Stimulated activated naive CD8-positive, alpha-beta T cell treated with anti-CD3 and anti-CD28 coated beads, Interleukin-15, Interleukin-2, amounts not matched to agents 100 ng/mL and 50 ng/mL, for 24 hours (primary cell): ENCODE results near the gene VTN.

ENCODE experiments used
- H3K27ac Mint-ChIP-seq: one replicate; pipeline ENCODE4 v1.8.0; 2021; ENCODE audit warnings: mild to moderate bottlenecking, mixed read lengths
- H3K27me3 Mint-ChIP-seq: one replicate; pipeline ENCODE4 v1.8.0; 2021; ENCODE audit warnings: mixed read lengths
- H3K36me3 Mint-ChIP-seq: one replicate; pipeline ENCODE4 v1.8.0; 2021; ENCODE audit warnings: low read depth, mixed read lengths
- H3K4me1 Mint-ChIP-seq: one replicate; pipeline ENCODE4 v1.8.0; 2021; ENCODE audit warnings: low read depth, mixed read lengths
- H3K4me3 Mint-ChIP-seq: one replicate; pipeline ENCODE4 v1.8.0; 2021; ENCODE audit warnings: mild to moderate bottlenecking, mixed read lengths
- H3K9me3 Mint-ChIP-seq: one replicate; pipeline ENCODE4 v1.8.0; 2021; ENCODE audit warnings: mixed read lengths

Gene VTN

DNA sequence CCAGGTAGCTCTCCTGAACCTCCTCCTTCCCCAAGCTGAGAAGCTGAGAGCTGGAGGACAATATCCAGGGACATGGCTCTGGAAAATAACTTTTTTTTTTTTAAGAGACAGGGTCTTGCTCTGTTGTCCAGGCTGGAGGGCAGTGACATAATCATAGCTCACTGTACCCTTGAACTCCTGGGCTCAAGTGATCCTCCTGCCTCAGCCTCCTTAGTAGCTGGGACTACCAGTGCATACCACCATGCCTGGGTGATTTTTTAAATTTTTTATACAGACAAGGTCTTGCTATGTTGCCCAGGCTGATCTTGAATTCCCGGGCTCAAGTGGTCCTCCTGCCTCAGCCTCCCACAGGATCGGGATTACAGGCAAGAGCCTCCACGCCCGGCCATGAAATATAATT is 29.7 kb upstream of the VTN start:
- Mint-ChIP-seq H3K27ac (peak overlapping the region; percentile 36), H3K9me3 (no peaks in the 10 kb centered on the region), H3K27me3 (no peaks in the 10 kb centered on the region), H3K4me3 (no peak overlapping the region), H3K36me3 (peaks cover 16% of the 10 kb centered on the region), H3K4me1 (peaks cover 5% of the 10 kb centered on the region)

DNA sequence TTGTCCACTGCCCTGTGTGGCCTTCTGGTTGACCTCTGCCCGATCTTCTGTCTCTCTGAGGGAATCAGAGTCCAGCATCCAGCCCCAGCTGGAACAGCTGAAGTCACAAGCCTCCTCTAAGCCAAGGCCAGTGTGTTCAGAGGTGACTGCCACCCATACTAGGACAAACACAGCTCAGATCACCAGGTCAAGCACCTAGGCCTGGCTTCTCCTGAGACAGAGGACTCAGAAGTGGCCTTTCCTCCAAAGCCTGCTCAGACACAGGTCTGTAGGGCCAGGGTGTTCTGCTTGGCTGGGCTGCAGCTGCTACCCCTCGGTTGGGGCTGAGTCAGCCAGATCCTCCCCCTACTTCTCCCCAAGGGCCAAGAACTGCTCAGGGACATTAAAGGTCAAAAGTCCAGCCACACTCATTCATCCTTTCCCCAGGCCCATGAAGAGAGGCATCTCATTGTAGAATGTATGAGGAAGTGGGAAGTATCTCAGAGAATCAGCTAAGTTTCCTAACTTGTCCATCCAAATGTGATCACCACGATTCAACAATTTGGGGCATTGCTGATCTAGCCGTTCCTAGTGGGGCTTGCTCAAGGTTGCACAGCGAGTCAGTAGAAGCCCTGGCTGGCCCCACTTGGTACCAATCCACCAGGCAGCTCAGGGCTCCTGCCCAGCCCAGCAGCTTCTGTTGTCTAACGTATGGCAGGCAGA is 28.3 kb upstream of the VTN start:
- H3K4me3 Mint-ChIP-seq, result no peak overlapping the region
- H3K27me3 Mint-ChIP-seq, result no peaks in the 10 kb centered on the region
- peak overlapping the region; percentile 17 for H3K27ac Mint-ChIP-seq
- H3K9me3 Mint-ChIP-seq, result no peaks in the 10 kb centered on the region
- peaks cover 5% of the 10 kb centered on the region for H3K4me1 Mint-ChIP-seq
- H3K36me3 Mint-ChIP-seq, result peaks cover 30% of the 10 kb centered on the region

DNA sequence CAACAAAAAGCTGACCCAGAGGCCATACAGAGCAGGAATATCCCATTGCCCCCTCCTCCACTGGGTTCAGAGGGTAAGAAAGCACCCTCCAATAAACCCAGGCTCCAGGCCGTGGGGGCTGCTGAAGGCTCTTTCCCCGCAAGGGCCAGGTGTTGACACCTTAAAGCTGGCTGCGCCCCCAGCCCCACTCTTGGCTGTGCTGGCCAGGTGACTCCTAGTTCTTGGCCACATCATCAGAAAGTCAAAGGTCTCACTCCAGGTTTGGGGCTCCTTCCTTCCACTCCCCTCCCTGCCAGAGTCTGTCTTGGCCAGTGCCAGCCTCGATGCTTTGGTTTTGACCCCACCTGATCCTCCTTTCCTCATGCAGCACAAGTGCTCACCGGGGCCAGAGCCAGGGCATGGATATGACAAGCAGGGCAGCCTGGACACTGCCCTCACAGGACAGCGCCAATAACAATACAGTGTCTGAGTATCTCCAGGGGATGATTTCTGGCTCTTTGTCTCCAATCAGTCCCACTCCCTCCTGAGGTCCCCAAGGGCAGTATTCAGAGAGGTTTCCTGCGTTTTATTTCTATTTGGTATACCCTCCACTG is 27.7 kb upstream of the VTN start:
- peaks cover 35% of the 10 kb centered on the region for H3K36me3 Mint-ChIP-seq
- peaks cover 5% of the 10 kb centered on the region for H3K4me1 Mint-ChIP-seq
- no peaks in the 10 kb centered on the region for H3K9me3 Mint-ChIP-seq

DNA sequence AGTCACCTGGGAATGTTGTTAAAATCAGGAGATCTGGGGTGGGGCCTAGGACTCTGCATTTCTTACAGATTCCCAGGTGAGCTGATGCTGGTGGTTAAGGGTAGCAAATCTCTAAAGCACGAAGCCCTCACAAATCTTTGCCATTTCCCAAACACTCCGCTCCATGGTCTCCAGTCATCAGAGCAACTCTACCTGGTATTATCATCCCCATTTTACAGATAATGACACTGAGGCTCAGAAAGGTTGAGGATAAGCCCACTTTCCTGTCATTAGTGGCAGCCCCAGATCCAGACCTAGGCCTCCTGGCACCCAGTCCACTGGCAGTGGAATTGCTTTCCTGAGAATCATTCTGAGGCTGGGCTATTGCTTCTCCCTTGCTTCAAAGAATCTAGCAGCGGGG is 27.2 kb upstream of the VTN start:
- Mint-ChIP-seq H3K9me3 (no peaks in the 10 kb centered on the region), H3K4me1 (peaks cover 5% of the 10 kb centered on the region), H3K27me3 (no peaks in the 10 kb centered on the region), H3K36me3 (peaks cover 40% of the 10 kb centered on the region), H3K27ac (no peak overlapping the region), H3K4me3 (no peak overlapping the region)

More for the DNA sequence above, 27.7 kb upstream of the VTN start:
- no peak overlapping the region for H3K27ac Mint-ChIP-seq
- no peaks in the 10 kb centered on the region for H3K27me3 Mint-ChIP-seq
- H3K4me3 Mint-ChIP-seq, result no peak overlapping the region

DNA sequence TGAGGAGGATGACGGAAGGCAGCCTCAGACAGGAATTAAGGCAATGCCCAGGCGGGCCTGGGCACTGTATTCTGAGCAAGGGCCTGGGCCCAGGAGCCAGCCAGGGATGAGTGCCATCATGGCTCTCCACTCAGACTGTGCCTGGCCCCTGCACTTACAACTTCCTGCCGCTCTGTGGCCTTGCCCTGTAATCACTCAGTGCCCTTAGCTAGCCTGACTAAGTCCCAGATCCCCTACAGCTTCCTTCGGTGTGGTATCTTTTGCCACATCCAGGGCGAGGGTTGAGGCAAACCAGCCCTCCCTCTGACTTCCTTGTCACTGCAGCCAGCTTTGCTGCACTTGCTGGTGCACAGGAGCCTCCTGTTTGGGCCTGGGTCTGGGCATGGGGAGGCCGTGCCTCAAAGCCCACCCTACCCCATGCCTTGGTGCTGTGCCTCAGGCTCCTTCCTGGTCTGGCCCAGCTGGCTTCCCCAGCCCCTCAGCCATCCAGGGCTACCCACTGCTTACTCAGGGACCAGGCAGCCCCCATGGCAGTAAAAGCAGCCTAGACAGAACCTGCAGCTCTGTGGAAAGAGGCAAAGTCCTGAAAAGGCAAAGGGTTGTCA is 26.6 kb upstream of the VTN start:
- peaks cover 40% of the 10 kb centered on the region for H3K36me3 Mint-ChIP-seq
- H3K9me3 Mint-ChIP-seq, result no peaks in the 10 kb centered on the region
- no peaks in the 10 kb centered on the region for H3K27me3 Mint-ChIP-seq
- H3K4me1 Mint-ChIP-seq, result peaks cover under 1% of the 10 kb centered on the region
- no peak overlapping the region for H3K27ac Mint-ChIP-seq
- no peak overlapping the region for H3K4me3 Mint-ChIP-seq

DNA sequence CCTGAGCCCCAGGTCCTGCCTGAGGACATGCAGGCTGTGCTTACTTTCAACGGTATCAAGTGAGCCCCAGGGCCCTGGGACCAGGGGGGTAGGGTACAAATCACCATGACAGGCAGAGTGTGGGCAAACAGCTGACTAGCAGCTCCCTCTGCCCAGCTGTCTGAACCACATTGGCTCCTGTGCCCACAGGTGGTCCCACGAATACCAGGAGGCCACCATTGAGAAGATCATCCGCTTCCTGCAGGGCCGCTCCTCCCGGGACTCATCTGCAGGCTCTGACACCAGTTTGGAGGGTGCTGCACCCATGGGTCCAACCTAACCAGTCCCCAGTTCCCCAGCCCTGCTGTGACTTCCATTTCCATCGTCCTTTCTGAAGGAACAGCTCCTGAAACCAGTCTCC is 25.9 kb upstream of the VTN start:
- H3K9me3 Mint-ChIP-seq, result no peaks in the 10 kb centered on the region
- H3K27ac Mint-ChIP-seq, result no peak overlapping the region
- no peaks in the 10 kb centered on the region for H3K27me3 Mint-ChIP-seq
- H3K36me3 Mint-ChIP-seq, result peaks cover 47% of the 10 kb centered on the region
- no peaks in the 10 kb centered on the region for H3K4me1 Mint-ChIP-seq
- H3K4me3 Mint-ChIP-seq, result no peak overlapping the region

DNA sequence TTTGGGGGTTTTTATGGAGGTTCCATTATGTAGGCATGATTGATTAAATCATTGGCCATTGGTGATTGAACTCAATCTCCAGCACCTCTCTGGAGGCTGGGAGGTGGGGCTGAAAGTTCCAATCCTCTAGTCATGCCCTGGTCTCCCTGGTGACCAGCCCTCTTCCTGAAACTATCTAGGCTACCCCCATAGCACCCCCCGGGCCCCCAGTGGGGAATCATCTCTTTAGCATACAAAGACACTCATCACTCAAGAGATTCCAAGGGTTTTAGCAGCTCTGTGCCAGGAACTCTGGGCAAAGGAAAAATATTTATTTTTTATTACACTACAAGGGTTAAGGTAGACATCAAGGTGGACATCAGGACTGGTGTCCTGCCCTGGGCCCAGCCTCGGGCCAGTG is 25.3 kb upstream of the VTN start:
- no peak overlapping the region for H3K27ac Mint-ChIP-seq
- H3K9me3 Mint-ChIP-seq, result no peaks in the 10 kb centered on the region
- no peaks in the 10 kb centered on the region for H3K4me1 Mint-ChIP-seq
- peaks cover 50% of the 10 kb centered on the region for H3K36me3 Mint-ChIP-seq
- no peak overlapping the region for H3K4me3 Mint-ChIP-seq
- no peaks in the 10 kb centered on the region for H3K27me3 Mint-ChIP-seq

DNA sequence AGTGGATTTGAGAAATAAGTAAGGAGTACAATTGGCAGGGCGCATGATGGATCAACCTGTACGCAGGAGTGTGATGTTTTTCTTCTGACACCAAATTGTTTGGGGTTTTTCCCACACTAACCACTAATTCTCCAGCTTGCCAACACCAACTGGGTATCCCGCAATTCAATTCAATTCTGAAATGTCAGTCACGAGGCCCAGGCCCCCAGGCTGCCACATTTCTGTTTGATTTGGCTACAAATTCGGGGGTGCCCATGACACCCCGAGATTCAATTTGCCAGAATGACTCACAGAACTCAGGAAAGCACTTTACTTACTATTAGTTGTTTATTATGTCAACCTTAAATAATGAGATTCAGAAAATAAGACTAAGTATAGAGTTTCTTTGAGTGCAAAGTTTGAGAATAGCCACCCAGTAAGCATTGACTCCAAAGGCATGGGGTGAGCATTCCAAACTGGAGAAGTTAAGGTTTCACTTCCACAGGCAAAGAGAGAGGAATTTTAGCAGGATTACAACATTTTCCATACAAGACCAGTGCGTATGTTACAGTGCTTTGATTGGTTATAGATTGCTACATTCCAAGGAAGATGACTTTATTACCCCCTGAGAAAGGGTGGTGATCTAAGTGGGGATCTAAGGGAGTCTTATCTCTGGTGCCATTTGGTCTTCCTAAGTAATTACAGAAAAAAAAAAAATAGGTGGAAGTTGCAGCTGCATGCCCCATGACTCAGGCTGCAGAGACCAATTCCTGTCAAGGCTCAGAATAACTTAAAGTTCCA is 24.4 kb upstream of the VTN start:
- Mint-ChIP-seq H3K36me3 (peaks cover 59% of the 10 kb centered on the region), H3K9me3 (no peaks in the 10 kb centered on the region), H3K4me3 (no peak overlapping the region), H3K27me3 (no peaks in the 10 kb centered on the region), H3K4me1 (no peaks in the 10 kb centered on the region), H3K27ac (no peak overlapping the region)

DNA sequence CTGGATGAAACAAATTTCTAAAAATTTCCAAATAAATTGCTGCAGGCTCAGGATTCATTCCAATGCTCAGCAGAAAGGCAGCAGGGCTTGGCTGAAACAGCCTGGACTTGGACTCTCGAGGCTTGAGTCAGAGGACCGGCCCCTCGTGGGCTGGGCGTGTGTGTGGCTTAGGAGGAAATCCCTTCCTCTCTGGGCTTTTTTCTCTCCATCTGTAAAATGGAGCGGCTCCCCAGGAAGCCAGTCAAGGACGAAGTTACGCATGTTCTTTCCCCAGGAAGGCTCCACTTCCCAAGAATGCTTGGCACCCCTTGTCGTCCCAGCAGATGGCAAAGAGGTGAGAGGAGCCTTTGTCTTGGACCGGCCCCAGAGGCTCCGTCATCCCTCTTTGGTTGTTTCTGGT is 22.4 kb upstream of the VTN start:
- Mint-ChIP-seq H3K4me1 (no peaks in the 10 kb centered on the region), H3K36me3 (peaks cover 67% of the 10 kb centered on the region), H3K27ac (no peak overlapping the region), H3K27me3 (no peaks in the 10 kb centered on the region), H3K4me3 (no peak overlapping the region), H3K9me3 (no peaks in the 10 kb centered on the region)

DNA sequence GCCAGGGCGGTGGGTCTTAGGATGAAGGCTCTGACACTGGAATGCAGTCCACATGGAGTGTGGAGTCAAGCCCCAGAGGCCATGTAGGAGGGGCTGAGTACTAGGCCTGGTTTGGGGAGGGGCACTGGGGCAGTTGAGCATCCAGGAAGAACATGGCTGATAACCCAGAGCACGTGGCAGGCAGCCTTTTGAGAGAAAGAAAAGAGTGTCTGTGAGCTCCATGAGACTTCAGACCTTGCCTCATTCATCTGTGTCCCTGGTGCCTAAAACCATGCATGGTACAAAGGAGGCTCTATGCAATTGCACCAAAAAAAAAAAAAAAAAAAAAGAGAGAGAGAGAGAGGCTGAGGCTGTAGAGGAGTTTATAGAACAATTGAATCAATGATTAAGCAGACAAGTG is 21.3 kb upstream of the VTN start:
- H3K27me3 Mint-ChIP-seq, result no peaks in the 10 kb centered on the region
- peaks cover 68% of the 10 kb centered on the region for H3K36me3 Mint-ChIP-seq
- H3K4me3 Mint-ChIP-seq, result no peak overlapping the region
- no peak overlapping the region for H3K27ac Mint-ChIP-seq
- no peaks in the 10 kb centered on the region for H3K4me1 Mint-ChIP-seq
- H3K9me3 Mint-ChIP-seq, result no peaks in the 10 kb centered on the region

DNA sequence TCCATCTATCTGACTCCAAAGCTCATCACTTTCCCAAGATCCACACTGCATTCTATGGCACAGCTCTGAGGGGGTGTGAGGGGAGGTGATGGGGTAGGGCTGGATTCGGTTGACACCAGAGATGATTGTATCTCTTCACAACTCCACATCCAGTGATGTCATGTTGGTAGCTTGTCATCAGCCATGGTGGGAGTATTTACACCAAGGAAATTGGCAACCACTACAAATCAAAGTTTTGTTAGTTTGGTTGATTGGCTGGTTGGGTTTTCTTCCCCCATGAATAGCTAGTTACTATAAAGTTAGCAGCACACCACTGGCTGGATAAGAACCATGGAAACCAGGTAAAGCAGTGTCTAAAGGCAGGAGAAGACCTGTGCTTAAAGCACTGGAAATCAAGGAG is 20.9 kb upstream of the VTN start:
- H3K9me3 Mint-ChIP-seq, result no peaks in the 10 kb centered on the region
- H3K36me3 Mint-ChIP-seq, result peaks cover 68% of the 10 kb centered on the region
- H3K4me3 Mint-ChIP-seq, result no peak overlapping the region
- H3K27ac Mint-ChIP-seq, result no peak overlapping the region
- H3K4me1 Mint-ChIP-seq, result no peaks in the 10 kb centered on the region
- no peaks in the 10 kb centered on the region for H3K27me3 Mint-ChIP-seq

DNA sequence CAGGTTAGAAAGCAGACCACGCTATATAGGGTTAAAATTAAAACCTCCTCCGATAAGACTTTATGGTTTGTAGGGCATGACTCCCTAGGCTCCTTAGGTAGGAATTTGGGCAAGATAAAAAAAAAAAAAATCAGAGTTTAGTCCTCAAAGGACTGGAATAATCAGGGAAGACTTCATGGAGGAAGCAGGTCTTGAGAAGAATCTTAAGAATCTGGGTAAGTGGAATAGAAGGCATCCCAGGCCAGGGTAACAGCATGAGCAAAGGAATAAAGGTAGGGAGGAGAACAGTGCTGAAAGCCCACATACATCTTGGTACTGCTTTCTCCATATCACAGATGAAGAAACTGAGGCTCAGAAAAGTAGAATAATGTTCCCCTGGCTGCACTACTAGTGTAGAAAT is 20.5 kb upstream of the VTN start:
- no peak overlapping the region for H3K27ac Mint-ChIP-seq
- no peaks in the 10 kb centered on the region for H3K9me3 Mint-ChIP-seq
- peaks cover 4% of the 10 kb centered on the region for H3K4me1 Mint-ChIP-seq
- H3K4me3 Mint-ChIP-seq, result no peak overlapping the region
- no peaks in the 10 kb centered on the region for H3K27me3 Mint-ChIP-seq
- peaks cover 66% of the 10 kb centered on the region for H3K36me3 Mint-ChIP-seq

DNA sequence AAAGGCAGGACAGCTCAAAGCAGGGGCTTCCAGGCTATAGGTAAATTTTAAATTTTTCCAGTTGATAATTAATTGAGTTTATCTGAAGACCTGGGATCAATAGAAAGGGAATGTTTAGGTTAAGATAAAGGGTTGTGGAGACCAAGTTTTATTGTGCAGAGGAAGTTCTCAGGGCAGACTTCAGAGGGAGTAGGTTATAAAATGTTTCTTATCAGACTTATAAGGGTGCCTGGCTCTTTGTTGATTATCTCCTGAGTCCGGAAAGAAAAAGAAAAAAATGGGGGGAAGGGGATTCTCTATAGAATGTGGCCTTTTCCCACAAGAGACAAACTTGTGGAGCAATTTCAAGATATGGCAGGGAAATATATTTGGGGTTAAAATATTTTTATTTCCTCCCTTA is 20.0 kb upstream of the VTN start:
- Mint-ChIP-seq H3K27me3 (no peaks in the 10 kb centered on the region), H3K27ac (no peak overlapping the region), H3K36me3 (peaks cover 65% of the 10 kb centered on the region), H3K4me1 (peaks cover 8% of the 10 kb centered on the region), H3K9me3 (no peaks in the 10 kb centered on the region), H3K4me3 (no peak overlapping the region)

DNA sequence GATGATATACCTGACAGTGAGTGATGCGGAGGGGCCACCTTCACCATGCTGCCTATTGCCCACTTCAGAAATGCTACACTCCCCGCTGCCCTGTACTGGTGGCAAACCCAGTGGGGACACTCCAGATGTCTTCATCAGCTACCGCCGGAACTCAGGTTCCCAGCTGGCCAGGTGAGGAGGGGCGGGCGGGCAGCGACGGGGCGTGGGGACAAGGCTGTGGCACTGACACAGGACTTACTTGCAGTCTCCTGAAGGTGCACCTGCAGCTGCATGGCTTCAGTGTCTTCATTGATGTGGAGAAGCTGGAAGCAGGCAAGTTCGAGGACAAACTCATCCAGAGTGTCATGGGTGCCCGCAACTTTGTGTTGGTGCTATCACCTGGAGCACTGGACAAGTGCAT is 18.0 kb upstream of the VTN start:
- Mint-ChIP-seq H3K27me3 (peaks cover 4% of the 10 kb centered on the region), H3K4me3 (no peak overlapping the region), H3K27ac (no peak overlapping the region), H3K9me3 (no peaks in the 10 kb centered on the region), H3K36me3 (peaks cover 54% of the 10 kb centered on the region), H3K4me1 (peaks cover 19% of the 10 kb centered on the region)

DNA sequence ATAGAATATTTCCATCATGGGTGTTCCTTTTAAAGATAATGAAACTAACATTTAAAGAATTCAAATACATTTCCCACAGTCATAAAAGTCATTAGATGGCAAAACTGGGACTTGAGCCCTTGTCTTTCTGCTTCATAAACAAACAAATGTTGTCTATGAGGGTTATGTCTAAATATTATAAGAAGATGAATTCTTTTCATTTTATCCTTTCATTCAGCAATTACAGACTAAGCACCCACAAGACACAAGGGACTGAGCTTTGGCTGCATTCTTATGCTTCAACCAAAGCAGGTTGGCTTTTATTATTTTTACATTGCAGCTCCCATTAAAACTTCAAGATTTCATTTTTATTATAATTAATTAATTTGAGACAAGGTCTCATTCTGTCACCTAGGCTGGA is 16.3 kb upstream of the VTN start:
- no peak overlapping the region for H3K4me3 Mint-ChIP-seq
- H3K4me1 Mint-ChIP-seq, result peaks cover 25% of the 10 kb centered on the region
- no peak overlapping the region for H3K27ac Mint-ChIP-seq

More for the DNA sequence above, 16.3 kb upstream of the VTN start:
- Mint-ChIP-seq H3K9me3 (no peaks in the 10 kb centered on the region), H3K27me3 (peaks cover 8% of the 10 kb centered on the region), H3K36me3 (peaks cover 49% of the 10 kb centered on the region)
